Transverse colon (tissue), 4 donors: Measurements from ENCODE around the gene HTRA1. TPM values are rescaled to one million over a fixed set of nuclear protein-coding genes. Genes with fewer than 3 reads are reported as not detected.

Source experiments
- DNase-seq: peaks from one replicate; pipeline ENCODE4 v3.0.0-alpha.2; 2019
- H3K27ac ChIP-seq, 4 donors: fragments of 200-600 bp; sonication (generic); 2 replicates each; pipeline ENCODE4 v1.5.1; 2016 to 2018; ENCODE audit warnings: inconsistent platforms in 4 of 4
- H3K27me3 ChIP-seq: fragments of 200-600 bp; sonication (generic); 2 replicates; pipeline ENCODE4 v1.5.1; 2017; ENCODE audit warnings: inconsistent platforms
- H3K36me3 ChIP-seq, 4 donors: fragments of 200-600 bp; sonication (generic); 2 replicates each; pipeline ENCODE4 v1.5.1; 2017 to 2019; ENCODE audit warnings: inconsistent platforms in 4 of 4
- H3K4me1 ChIP-seq, 4 donors: fragments of 200-600 bp; sonication (generic); 2 replicates each; pipeline ENCODE4 v1.5.1; 2017 to 2020; ENCODE audit warnings: inconsistent platforms in 4 of 4
- H3K4me3 ChIP-seq, 4 donors: fragments of 200-600 bp; sonication (generic); 1 replicate in 1 of 4; 2 replicates in 3 of 4; pipeline versions ENCODE4 v1.5.1 to v1.6.1; 2017 to 2019; ENCODE audit warnings: inconsistent platforms in 4 of 4
- H3K9me3 ChIP-seq, 2 donors: fragments of 200-600 bp; sonication (generic); 2 replicates each; pipeline ENCODE4 v1.5.1; 2017 to 2019; ENCODE audit warnings: inconsistent platforms in 2 of 2
- EP300 ChIP-seq: sonication (generic); formaldehyde crosslinking; IDR thresholded peaks from one replicate; pipeline ENCODE4 v1.6.1; 2017; ENCODE audit warnings: antibody characterized with exemption, low read depth
- POLR2A ChIP-seq: fragments of 450-650 bp; IDR thresholded peaks from one replicate; pipeline ENCODE4 v1.6.1; 2016; ENCODE audit warnings: antibody characterized with exemption, mild to moderate bottlenecking, moderate library complexity
- POLR2AphosphoS5 ChIP-seq, 3 donors: sonication (generic); formaldehyde crosslinking; IDR thresholded peaks; one replicate each; pipeline ENCODE4 v1.6.1; 2016; ENCODE audit warnings: antibody characterized with exemption in 3 of 3
- WGBS, 2 donors: methylation state at CpG; one replicate each; pipeline ENCODE4 v1.1.5; 2018; ENCODE audit warnings: low coverage in 1 of 2; 5-methylcytosine and 5-hydroxymethylcytosine counted together
- in situ Hi-C, 4 donors: fragments of 200-750 bp; cut with MboI; loops; one replicate each; pipeline versions ENCODE4 v1.15.0 to v1.15.1; 2017; ENCODE audit warnings: low sequenced_read_pairs in 3 of 4, low pct_ligation_motif_present in 1 of 4, low pct_unique_long_range_greater_than_20kb in 1 of 4
- intact Hi-C: fragments of 100-400 bp; cut with DNase I; formaldehyde crosslinking; loops from one replicate; pipeline ENCODE4 v1.15.1; 2023; ENCODE audit warnings: low total_unique reads
- total RNA-seq, 4 donors: library from RNA; depleted of rRNA; stranded (reverse); fragments of >200 nt; gene quantifications; one replicate each; pipeline ENCODE4 v1.1.0, GENCODE V29; 2016
- TF ChIP-seq, protein P1 (sequence below), 5 experiments: fragments of 200-600 bp in 3 of 5; fragments of 450-650 bp in 2 of 5; sonication (generic) in 3 of 5; IDR thresholded peaks; 1 replicate in 2 of 5; 2 replicates in 3 of 5; pipeline ENCODE4 v1.5.1; 2016 to 2017; ENCODE audit warnings: antibody characterized with exemption in 5 of 5, inconsistent platforms in 3 of 5, mild to moderate bottlenecking in 2 of 5, moderate library complexity in 1 of 5

HTRA1 gene
- total RNA-seq, 4 donors from 2014 or later: 7.9 to 103 (median 31.2) TPM

GRCh38 chr10:122422266-122422989 is 38.9 kb upstream of the HTRA1 start:
- in situ Hi-C loops: no loop called here
- no peak for DNase-seq
- TF ChIP-seq EP300 (no peak), POLR2A (no peak), POLR2AphosphoS5 (IDR thresholded peaks at IDR 0.05) (no peak)
- TF ChIP-seq, protein P1, sequence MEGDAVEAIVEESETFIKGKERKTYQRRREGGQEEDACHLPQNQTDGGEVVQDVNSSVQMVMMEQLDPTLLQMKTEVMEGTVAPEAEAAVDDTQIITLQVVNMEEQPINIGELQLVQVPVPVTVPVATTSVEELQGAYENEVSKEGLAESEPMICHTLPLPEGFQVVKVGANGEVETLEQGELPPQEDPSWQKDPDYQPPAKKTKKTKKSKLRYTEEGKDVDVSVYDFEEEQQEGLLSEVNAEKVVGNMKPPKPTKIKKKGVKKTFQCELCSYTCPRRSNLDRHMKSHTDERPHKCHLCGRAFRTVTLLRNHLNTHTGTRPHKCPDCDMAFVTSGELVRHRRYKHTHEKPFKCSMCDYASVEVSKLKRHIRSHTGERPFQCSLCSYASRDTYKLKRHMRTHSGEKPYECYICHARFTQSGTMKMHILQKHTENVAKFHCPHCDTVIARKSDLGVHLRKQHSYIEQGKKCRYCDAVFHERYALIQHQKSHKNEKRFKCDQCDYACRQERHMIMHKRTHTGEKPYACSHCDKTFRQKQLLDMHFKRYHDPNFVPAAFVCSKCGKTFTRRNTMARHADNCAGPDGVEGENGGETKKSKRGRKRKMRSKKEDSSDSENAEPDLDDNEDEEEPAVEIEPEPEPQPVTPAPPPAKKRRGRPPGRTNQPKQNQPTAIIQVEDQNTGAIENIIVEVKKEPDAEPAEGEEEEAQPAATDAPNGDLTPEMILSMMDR (IDR thresholded peaks at IDR 0.05): no peak

DNA sequence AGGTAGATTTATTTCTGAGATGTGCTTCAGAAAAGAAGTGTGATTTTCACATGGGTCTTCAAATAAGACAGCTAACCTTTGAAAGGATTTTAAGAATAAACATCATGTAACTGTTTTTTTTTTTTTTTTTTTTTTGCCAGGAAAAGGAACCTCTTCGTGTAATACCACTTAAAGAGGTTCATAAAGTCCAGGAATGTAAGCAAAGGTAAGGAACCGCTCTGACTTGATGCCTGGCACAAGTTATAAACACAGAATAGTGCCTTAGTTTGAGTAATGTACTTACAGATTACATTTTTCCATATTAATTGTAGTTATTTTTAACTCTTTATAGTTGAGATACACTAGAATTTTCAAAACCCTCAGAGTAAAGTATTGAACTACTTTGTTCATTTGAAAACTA is 37.3 kb upstream of the HTRA1 start:
- in situ Hi-C loops: no loop called here
- 70 to 71% methylated on average over 2 of the region's 2 CpGs for WGBS, 2 donors
- H3K4me1 ChIP-seq: peaks cover 0 to 26% (median 7%) of the 10 kb centered on the region in 4 donors

More at GRCh38 chr10:122422266-122422989, 38.9 kb upstream of the HTRA1 start:
- Histone ChIP-seq H3K4me3 (no peak overlapping the region), H3K9me3 (no peaks in the 10 kb centered on the region), H3K27me3 (no peaks in the 10 kb centered on the region), H3K27ac (peak overlapping the region in 1 of 4 donors; percentile 16), H3K36me3 (peaks cover 0 to 2% (median 0%) of the 10 kb centered on the region in 4 donors), H3K4me1 (peaks cover 0 to 27% (median 7%) of the 10 kb centered on the region in 4 donors)
- intact Hi-C loops: no loop called here
- 64 to 70% methylated on average over 5 of the region's 5 CpGs for WGBS, 2 donors

DNA sequence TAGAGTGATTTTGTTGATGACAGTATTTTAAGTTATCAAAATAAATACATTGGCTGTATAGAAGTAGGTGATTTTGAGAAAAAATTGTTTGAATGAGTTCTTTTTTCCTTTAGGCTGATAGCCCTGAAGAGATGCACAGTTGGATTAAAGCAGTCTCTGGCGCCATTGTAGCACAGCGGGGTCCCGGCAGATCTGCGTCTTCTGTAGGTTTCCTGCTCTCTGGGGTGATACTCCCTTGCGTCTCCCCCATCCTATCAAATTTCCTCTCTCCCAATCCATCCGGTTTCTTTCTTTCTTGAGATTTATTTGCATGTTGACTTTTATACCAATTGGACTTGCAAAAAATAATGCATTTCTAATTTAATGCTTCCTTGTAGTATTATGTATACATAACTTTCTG is 34.5 kb upstream of the HTRA1 start:
- no peak for TF ChIP-seq POLR2AphosphoS5 (IDR thresholded peaks at IDR 0.05)
- TF ChIP-seq, protein P1 (IDR thresholded peaks at IDR 0.05): no peak
- Histone ChIP-seq H3K27me3 (no peaks in the 10 kb centered on the region), H3K36me3 (peaks cover 0 to 8% (median 4%) of the 10 kb centered on the region in 4 donors), H3K4me3 (no peak overlapping the region), H3K9me3 (no peaks in the 10 kb centered on the region), H3K4me1 (peaks cover 0 to 3% (median 0%) of the 10 kb centered on the region in 4 donors), H3K27ac (no peak overlapping the region)
- no peak for DNase-seq
- intact Hi-C loops: no loop called here
- 91 to 92% methylated on average over 6 of the region's 6 CpGs for WGBS, 2 donors
- in situ Hi-C loops: loop anchor here in 1 of 4 donors (25.0 kb wide), 1 partner anchor 140 kb away; no protein-coding TSS in a partner anchor

More for the DNA sequence above, 37.3 kb upstream of the HTRA1 start:
- intact Hi-C loops: no loop called here
- TF ChIP-seq POLR2AphosphoS5 (IDR thresholded peaks at IDR 0.05) (no peak), EP300 (no peak), POLR2A (no peak)
- TF ChIP-seq, protein P1 (IDR thresholded peaks at IDR 0.05): no peak
- Histone ChIP-seq H3K27me3 (no peaks in the 10 kb centered on the region), H3K27ac (no peak overlapping the region), H3K9me3 (no peaks in the 10 kb centered on the region), H3K36me3 (peaks cover 0 to 7% (median under 1%) of the 10 kb centered on the region in 4 donors), H3K4me3 (no peak overlapping the region)
- no peak for DNase-seq

DNA sequence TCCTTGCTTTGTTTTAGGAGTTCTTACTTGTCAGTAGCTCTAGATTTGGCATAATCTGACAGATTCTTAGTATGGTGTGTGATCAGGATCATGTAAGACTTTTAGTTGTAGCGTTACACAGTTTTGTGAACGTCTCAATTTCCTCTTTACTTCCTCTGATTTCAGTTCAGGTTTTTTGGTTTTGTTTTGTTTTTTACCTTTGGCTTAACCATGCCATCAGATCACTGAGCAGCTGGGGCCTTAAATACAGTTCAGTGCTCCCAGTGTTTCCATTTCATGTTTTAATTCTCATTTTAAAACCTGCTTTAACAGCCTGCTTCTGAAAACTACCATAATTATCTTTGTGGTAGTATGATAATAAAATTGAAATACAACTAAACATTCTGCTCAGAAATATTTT is 34.1 kb upstream of the HTRA1 start:
- WGBS, 2 donors: 70 to 74% methylated on average over 2 of the region's 2 CpGs
- H3K9me3 ChIP-seq: no peaks in the 10 kb centered on the region
- H3K4me3 ChIP-seq: no peak overlapping the region
- intact Hi-C loops (no loop called here), in situ Hi-C loops (loop anchor here in 1 of 4 donors (25.0 kb wide), 1 partner anchor 140 kb away; no protein-coding TSS in a partner anchor)
- no peaks in the 10 kb centered on the region for H3K27me3 ChIP-seq
- no peak overlapping the region for H3K27ac ChIP-seq
- DNase-seq: no peak
- H3K4me1 ChIP-seq: no peaks in the 10 kb centered on the region
- TF ChIP-seq POLR2AphosphoS5 (IDR thresholded peaks at IDR 0.05): no peak
- TF ChIP-seq, protein P1 (IDR thresholded peaks at IDR 0.05): no peak
- no peak for TF ChIP-seq EP300
- no peak for TF ChIP-seq POLR2A
- peaks cover 0 to 8% (median 4%) of the 10 kb centered on the region in 4 donors for H3K36me3 ChIP-seq
